H1 (cell line): ENCODE data around the gene COLEC11. TPM values are rescaled to one million over a fixed set of nuclear protein-coding genes. Genes with fewer than 3 reads are reported as not detected.

ENCODE experiments used
- JUND ChIP-seq: IDR thresholded peaks from 2 replicates; pipeline ENCODE4 v1.6.1; 2011; ENCODE audit warnings: mild to moderate bottlenecking, improper control_type of control experiment, low read length
- KDM1A ChIP-seq: fragments of 200-600, 300-600 bp; sonication (generic); IDR thresholded peaks from 2 replicates; pipeline ENCODE4 v1.7.1; 2016; ENCODE audit warnings: mild to moderate bottlenecking, low read length, borderline replicate concordance
- polyA plus RNA-seq, 7 experiments: library from polyadenylated mRNA; depleted of rRNA in 3 of 7; stranded (reverse) in 5 of 7; unstranded in 2 of 7; fragments of >200 nt in 5 of 7; fragments of 200-250 nt in 2 of 7; gene quantifications; 1 replicate in 5 of 7; 2 replicates in 1 of 7; 4 replicates in 1 of 7; pipeline versions ENCODE4 v1.2.1 to v1.2.3, GENCODE V29; 2011 to 2013; ENCODE audit warnings: missing spikeins in 2 of 7, mixed read lengths in 2 of 7
- total RNA-seq: library from RNA; stranded (reverse); fragmentation: NEBNext Ultra II Directional; extraction: Animal tissue kit (Norgen Biotek cat#: 25700); gene quantifications from 2 replicates; pipeline ENCODE4 v1.2.1, GENCODE V29; 2021
- TF ChIP-seq, protein P1 (sequence below): IDR thresholded peaks from 2 replicates; pipeline ENCODE4 v1.6.1; 2012; ENCODE audit warnings: low read length, inconsistent platforms

COLEC11 gene
- total and polyA plus RNA-seq, 2 of the 8 experiments (the other 6 are each of a cell fraction or from before 2014, with no cell fraction given), result 0.47 to 0.80 TPM

- TF ChIP-seq, protein P1, sequence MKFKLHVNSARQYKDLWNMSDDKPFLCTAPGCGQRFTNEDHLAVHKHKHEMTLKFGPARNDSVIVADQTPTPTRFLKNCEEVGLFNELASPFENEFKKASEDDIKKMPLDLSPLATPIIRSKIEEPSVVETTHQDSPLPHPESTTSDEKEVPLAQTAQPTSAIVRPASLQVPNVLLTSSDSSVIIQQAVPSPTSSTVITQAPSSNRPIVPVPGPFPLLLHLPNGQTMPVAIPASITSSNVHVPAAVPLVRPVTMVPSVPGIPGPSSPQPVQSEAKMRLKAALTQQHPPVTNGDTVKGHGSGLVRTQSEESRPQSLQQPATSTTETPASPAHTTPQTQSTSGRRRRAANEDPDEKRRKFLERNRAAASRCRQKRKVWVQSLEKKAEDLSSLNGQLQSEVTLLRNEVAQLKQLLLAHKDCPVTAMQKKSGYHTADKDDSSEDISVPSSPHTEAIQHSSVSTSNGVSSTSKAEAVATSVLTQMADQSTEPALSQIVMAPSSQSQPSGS, result no peak
- no peak for TF ChIP-seq JUND
- TF ChIP-seq KDM1A, result no peak
These were observed 43.5 kb downstream of the COLEC11 start (continued) for GRCh38 chr2:3638456-3638810.
